PFSK-1 (cell line): ENCODE results near the gene GPR141.

Source experiments
- FOXP2 ChIP-seq: optimal IDR thresholded peaks from 2 replicates; pipeline ENCODE3; 2011; ENCODE audit warnings: borderline replicate concordance, control low read depth, inconsistent platforms; ENCODE audit not compliant: insufficient read depth; ENCODE audit errors: extremely low read length, extremely low read depth
- POLR2AphosphoS5 ChIP-seq: IDR thresholded peaks from 2 replicates; pipeline ENCODE4 v1.6.1; 2012; ENCODE audit warnings: low read depth, mild to moderate bottlenecking, control low read depth, low read length, moderate library complexity
- REST ChIP-seq, 2 experiments: IDR thresholded peaks; 2 replicates each; pipeline versions ENCODE4 v1.6.1 to v1.8.0; 2011 to 2012; ENCODE audit warnings: low read depth in 2 of 2, low read length in 2 of 2, control low read depth in 1 of 2, inconsistent platforms in 1 of 2, mild to moderate bottlenecking in 1 of 2, moderate library complexity in 1 of 2; ENCODE audit not compliant: insufficient read depth in 1 of 2
- SIN3A ChIP-seq: IDR thresholded peaks from 2 replicates; pipeline ENCODE4 v1.6.1; 2012; ENCODE audit warnings: mild to moderate bottlenecking, low read length, moderate library complexity, borderline replicate concordance; ENCODE audit not compliant: insufficient read depth
- TAF1 ChIP-seq: IDR thresholded peaks from 2 replicates; pipeline ENCODE4 v1.6.1; 2012; ENCODE audit warnings: low read length, control low read depth, borderline replicate concordance; ENCODE audit not compliant: insufficient read depth

The GPR141 gene

GRCh38 chr7:37738321-37738720 lies 54.8 kb downstream of the GPR141 start:
- TF ChIP-seq SIN3A (no peak), REST (IDR thresholded peaks at IDR 0.05; ENCODE audit: insufficient read depth in 1 of 2, low read depth in 2 of 2, low read length in 2 of 2) (no peak), FOXP2 (no peak), POLR2AphosphoS5 (no peak), TAF1 (no peak)

- TF ChIP-seq FOXP2 (no peak), SIN3A (no peak), POLR2AphosphoS5 (no peak), TAF1 (no peak), REST (IDR thresholded peaks at IDR 0.05; ENCODE audit: insufficient read depth in 1 of 2, low read depth in 2 of 2, low read length in 2 of 2) (no peak)
These were observed 56.8 kb downstream of the GPR141 start for GRCh38 chr7:37740398-37740797.

DNA sequence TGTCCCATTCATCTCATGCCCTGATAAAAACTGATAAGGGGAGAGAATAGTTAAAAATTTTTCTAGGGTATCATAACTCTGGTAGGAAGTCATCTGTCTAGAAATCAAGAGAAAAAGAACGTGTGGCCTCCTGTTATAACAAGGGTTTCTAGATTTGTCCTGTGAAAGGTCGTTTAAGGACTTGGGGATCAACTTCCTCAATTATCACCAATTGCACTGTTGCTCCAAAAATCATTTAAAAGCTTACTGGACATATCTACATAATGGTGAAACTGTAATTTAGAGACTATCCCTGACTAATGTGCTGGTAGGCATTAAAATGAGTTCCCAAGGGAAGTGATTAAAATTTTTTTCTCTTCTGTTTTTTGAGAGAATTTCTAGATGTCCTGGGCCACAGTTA lies 58.2 kb downstream of the GPR141 start:
- TF ChIP-seq TAF1 (no peak), FOXP2 (no peak), SIN3A (no peak), POLR2AphosphoS5 (no peak), REST (IDR thresholded peaks at IDR 0.05; ENCODE audit: insufficient read depth in 1 of 2, low read depth in 2 of 2, low read length in 2 of 2) (no peak)

DNA sequence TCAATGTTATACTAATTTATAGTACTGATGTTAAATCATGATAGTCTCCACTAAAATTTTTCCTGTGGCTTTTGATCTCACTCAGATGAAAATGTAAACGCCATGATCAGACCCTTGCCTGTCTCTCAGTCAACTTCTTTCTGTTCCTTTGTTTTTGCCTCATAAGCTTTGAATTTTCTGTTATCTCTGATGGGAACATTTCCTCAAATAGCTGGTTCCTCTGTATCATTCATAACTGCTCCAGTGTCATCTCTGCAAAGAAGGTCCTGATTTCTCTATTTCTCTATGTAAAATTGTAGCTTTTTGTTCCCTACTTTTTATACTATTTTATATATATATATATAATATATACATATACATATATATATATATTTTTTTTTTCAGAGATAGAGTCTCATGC lies 67.5 kb downstream of the GPR141 start:
- TF ChIP-seq REST (IDR thresholded peaks at IDR 0.05; ENCODE audit: insufficient read depth in 1 of 2, low read depth in 2 of 2, low read length in 2 of 2) (no peak), FOXP2 (no peak), POLR2AphosphoS5 (no peak), SIN3A (no peak), TAF1 (no peak)
